ENCODE measurements around the gene PPP1CA. TPM values are rescaled to one million over a fixed set of nuclear protein-coding genes. Genes with fewer than 3 reads are reported as not detected.

Gene PPP1CA
- total and polyA plus RNA-seq, 2 donors, result 141 to 207 TPM

DNA sequence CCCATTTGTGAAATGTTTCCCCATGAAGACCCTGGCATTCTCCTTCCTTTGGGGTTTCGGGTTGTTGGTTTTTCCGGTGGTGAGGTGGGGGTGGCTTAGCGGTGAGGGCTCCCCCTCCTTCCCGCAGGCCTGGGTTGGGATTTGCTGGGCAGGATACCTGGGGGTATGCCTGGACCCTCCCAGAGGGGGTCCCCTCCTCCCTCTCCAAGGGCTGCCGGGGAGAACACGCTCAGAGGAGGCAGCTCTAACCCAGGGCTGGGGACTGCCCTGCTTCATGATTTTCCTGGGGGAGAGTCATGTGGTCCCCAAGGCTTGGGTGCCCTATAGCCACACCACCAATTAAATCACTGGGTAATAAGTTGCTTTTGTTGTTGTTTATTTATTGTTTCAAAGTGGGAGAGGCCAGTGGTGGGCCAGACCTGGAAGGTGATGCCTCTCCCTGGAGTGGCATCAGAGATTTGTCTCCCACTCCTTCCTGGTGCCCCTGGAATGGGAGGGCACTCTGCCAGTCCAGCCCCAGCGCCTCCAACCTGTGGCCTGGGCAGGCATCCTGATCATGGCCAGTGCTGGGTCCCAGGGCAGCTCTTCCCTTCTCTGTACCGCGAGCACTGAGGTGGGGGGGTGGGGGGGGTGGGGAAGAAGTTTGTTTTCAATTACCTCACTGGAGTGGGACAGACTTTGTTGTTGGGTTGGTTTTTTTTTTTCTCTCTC, 26.9 kb downstream of the PPP1CA start:
- H3K27ac ChIP-seq (ENCODE audit: low read depth in 1 of 2, low read length in 1 of 2), result no peak overlapping the region
- no peaks in the 10 kb centered on the region for H3K36me3 ChIP-seq (ENCODE audit: control insufficient read depth in 2 of 2, insufficient read depth in 2 of 2, low read length in 1 of 2)
- 25% methylated on average over 9 of the region's 9 CpGs for WGBS
- peaks cover 0 to 17% of the 10 kb centered on the region in 2 donors for H3K9me3 ChIP-seq (ENCODE audit: control insufficient read depth in 2 of 2, insufficient read depth in 1 of 2, low read length in 1 of 2)
- H3K4me3 ChIP-seq (ENCODE audit: low read length in 2 of 2), result no peak overlapping the region
- H3K27me3 ChIP-seq (ENCODE audit: control insufficient read depth in 2 of 2, insufficient read depth in 1 of 2, low read length in 1 of 2), result peaks cover 56 to 92% of the 10 kb centered on the region in 2 donors
- no peak for DNase-seq (ENCODE audit: low read depth in 6 of 9, low spot score in 9 of 9)
- H3K4me1 ChIP-seq (ENCODE audit: control insufficient read depth in 2 of 2, insufficient read depth in 2 of 2, low read length in 2 of 2), result peaks cover 15 to 52% of the 10 kb centered on the region in 2 donors

DNA sequence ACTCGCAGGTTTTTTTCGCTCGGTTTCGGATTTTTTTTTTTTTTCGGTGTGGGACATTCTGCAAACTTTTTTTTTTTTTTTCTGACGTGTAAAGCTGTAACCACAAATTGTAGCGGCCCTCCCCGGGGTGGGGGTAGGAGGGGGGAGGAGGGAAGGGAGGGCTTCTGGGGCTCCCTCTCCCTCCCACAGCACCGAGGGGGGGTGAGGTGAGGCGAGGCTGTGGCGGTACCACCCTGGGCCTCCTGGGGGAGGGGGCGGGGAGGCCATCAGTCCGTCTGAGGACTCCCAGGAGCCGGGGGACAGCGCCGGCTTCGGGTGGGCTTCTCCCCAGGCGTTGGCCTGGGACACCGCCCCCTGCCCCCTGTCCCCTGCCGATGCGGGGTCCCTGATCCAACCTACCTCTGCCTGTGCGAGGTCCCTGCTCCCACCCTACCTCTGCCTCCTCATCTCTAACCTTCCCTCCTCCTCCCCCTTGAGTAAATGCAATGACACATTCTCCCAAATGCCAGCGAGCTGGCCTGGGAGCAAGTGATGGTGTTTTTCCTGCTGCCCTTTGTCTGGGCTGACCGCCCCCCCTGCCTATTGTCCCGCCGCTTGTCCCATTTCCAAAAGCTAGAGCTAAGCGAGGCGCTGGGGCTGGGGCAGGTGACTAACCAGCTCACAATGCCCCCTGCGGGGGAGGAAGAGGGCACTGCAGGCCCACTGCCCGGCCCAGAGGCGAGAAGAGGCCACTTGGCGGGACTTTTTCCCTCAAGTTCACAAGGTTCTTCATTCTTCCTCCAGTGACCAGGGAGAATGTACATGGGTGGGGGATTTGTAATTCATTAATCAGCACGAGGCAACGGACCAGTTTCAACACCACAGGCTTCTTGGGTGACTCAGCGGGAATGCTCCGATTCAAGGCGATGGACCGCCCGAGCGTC, 27.7 kb downstream of the PPP1CA start:
- WGBS, result 4% methylated on average over 40 of the region's 40 CpGs

DNA sequence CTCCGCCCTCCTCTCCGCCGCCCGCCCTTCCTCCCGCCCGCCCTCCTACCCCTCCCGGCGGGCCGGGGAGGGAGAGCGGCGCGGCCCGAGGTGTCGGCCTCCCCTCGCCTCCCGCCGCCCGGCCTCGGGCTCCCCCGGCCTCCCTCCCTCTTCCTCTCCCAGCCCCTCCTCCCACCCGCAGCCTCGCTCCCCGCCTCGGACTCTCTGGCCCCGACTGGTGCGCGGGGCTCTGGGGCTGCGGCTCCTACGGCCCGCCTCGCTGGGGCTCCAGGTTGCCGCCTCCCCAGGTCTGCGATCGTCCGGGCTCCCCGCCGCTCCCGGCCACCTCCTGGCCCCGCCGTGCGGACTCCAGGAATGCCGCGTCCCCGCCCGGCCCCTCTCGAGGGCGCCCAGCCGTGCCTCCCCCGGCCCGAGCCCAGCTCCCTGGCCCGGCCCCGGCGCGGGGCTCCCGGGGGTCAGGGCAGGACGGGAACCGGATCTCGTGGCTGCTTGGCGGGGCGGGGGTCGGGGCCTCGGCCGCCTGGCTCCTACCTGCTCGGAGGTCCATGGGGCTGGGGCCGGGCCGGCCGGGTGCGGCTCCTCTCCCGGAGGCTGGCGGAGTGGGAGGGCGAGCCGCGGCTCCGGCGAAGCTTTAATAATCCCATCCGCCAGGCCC, 28.5 kb downstream of the PPP1CA start, which contains the start of gene CLCF1:
CLCF1 (minus strand) TSS at position 606 of the 655 bp plus-strand sequence; CDS start at position 547, 59 bp downstream.
- Histone ChIP-seq H3K9me3 (ENCODE audit: control insufficient read depth in 2 of 2, insufficient read depth in 1 of 2, low read length in 1 of 2) (peaks cover 0 to 17% of the 10 kb centered on the region in 2 donors), H3K27ac (ENCODE audit: low read depth in 1 of 2, low read length in 1 of 2) (peak within 1 kb of the TSS in 1 of 2 donors; percentile 65), H3K36me3 (ENCODE audit: control insufficient read depth in 2 of 2, insufficient read depth in 2 of 2, low read length in 1 of 2) (no peaks in the 10 kb centered on the region), H3K4me3 (ENCODE audit: low read length in 2 of 2) (peak within 1 kb of the TSS in 1 of 2 donors; percentile 49), H3K4me1 (ENCODE audit: control insufficient read depth in 2 of 2, insufficient read depth in 2 of 2, low read length in 2 of 2) (peaks cover 15 to 61% of the 10 kb centered on the region in 2 donors), H3K27me3 (ENCODE audit: control insufficient read depth in 2 of 2, insufficient read depth in 1 of 2, low read length in 1 of 2) (peaks cover 56 to 97% of the 10 kb centered on the region in 2 donors)
- no peak for DNase-seq (ENCODE audit: low read depth in 6 of 9, low spot score in 9 of 9)
- WGBS, result 1% methylated on average over 63 of the region's 76 CpGs

More for the DNA sequence above, 27.7 kb downstream of the PPP1CA start:
- Histone ChIP-seq H3K36me3 (ENCODE audit: control insufficient read depth in 2 of 2, insufficient read depth in 2 of 2, low read length in 1 of 2) (no peaks in the 10 kb centered on the region), H3K27ac (ENCODE audit: low read depth in 1 of 2, low read length in 1 of 2) (no peak overlapping the region), H3K9me3 (ENCODE audit: control insufficient read depth in 2 of 2, insufficient read depth in 1 of 2, low read length in 1 of 2) (peaks cover 0 to 17% of the 10 kb centered on the region in 2 donors), H3K4me3 (ENCODE audit: low read length in 2 of 2) (peak overlapping the region in 1 of 2 donors; percentile 49), H3K4me1 (ENCODE audit: control insufficient read depth in 2 of 2, insufficient read depth in 2 of 2, low read length in 2 of 2) (peaks cover 15 to 57% of the 10 kb centered on the region in 2 donors), H3K27me3 (ENCODE audit: control insufficient read depth in 2 of 2, insufficient read depth in 1 of 2, low read length in 1 of 2) (peaks cover 58 to 94% of the 10 kb centered on the region in 2 donors)
- DNase-seq (ENCODE audit: low read depth in 6 of 9, low spot score in 9 of 9), result peak in 1 of 9 donors; percentile 57

DNA sequence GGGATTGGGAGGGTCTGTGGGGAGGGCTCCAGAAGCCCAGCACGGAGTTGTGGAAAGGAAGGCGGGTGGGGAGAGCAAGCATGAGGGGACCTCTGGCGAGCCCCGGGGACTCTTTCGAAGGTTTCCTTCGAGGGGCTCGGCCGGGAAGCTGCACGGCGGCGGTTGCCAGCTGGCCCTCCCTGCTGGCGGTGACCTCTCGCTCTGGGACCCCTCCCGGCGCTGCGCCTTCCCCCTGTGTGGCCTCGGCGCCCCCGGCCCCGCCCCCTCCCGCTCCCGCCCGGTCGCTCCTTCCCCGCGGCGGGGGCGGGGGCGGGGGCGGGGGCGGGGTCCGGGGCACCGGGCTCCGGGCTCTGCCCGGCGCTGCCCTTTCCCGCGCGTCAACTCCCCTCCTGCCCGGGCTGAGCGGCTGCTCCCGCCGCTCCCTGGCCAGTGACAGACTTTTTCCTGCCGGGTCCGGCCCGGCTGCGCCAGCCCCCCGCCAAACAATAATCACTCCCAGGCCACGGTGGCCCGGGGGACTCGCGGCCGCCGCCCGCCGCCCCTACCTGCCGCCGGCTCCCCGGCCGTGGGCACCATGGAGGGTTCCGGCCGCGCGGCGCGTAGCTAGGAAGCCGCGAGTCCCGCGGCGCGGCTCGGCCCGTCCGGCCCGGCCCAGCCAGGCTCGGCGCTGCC, 29.2 kb downstream of the PPP1CA start:
- DNase-seq (ENCODE audit: low read depth in 6 of 9, low spot score in 9 of 9), result no peak
- H3K27ac ChIP-seq (ENCODE audit: low read depth in 1 of 2, low read length in 1 of 2), result peak overlapping the region in 1 of 2 donors; percentile 31
- H3K36me3 ChIP-seq (ENCODE audit: control insufficient read depth in 2 of 2, insufficient read depth in 2 of 2, low read length in 1 of 2), result no peaks in the 10 kb centered on the region
- peak overlapping the region in 1 of 2 donors; percentile 49 for H3K4me3 ChIP-seq (ENCODE audit: low read length in 2 of 2)
- WGBS, result 2% methylated on average over 78 of the region's 78 CpGs
- peaks cover 54 to 96% of the 10 kb centered on the region in 2 donors for H3K27me3 ChIP-seq (ENCODE audit: control insufficient read depth in 2 of 2, insufficient read depth in 1 of 2, low read length in 1 of 2)
- H3K9me3 ChIP-seq (ENCODE audit: control insufficient read depth in 2 of 2, insufficient read depth in 1 of 2, low read length in 1 of 2), result peaks cover 0 to 17% of the 10 kb centered on the region in 2 donors
- peaks cover 15 to 61% of the 10 kb centered on the region in 2 donors for H3K4me1 ChIP-seq (ENCODE audit: control insufficient read depth in 2 of 2, insufficient read depth in 2 of 2, low read length in 2 of 2)

DNA sequence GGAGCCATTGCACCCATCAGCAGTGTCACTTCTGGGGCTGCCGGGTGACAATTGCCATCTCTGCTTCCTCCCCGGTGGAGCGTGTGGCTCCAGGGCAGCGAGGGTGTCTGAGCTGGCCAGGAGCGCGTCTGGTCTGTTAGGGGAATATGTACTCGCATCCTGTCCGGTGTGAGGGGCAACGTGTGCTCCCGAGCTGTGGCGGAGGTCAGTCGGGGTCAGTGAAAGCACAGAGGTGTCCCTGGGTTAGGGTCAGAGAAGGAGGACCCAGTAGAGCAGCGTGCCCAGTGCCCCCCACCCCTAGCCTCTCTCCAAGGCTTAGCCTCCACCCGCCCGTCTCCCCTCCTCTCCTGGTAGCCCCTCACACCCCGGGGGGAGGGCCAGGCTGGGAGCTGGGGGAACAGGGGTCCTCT, 29.7 kb downstream of the PPP1CA start:
- H3K4me1 ChIP-seq (ENCODE audit: control insufficient read depth in 2 of 2, insufficient read depth in 2 of 2, low read length in 2 of 2), result peaks cover 15 to 63% of the 10 kb centered on the region in 2 donors
- H3K27me3 ChIP-seq (ENCODE audit: control insufficient read depth in 2 of 2, insufficient read depth in 1 of 2, low read length in 1 of 2), result peaks cover 54 to 94% of the 10 kb centered on the region in 2 donors
- no peak overlapping the region for H3K27ac ChIP-seq (ENCODE audit: low read depth in 1 of 2, low read length in 1 of 2)
- 45% methylated on average over 16 of the region's 16 CpGs for WGBS
- H3K36me3 ChIP-seq (ENCODE audit: control insufficient read depth in 2 of 2, insufficient read depth in 2 of 2, low read length in 1 of 2), result no peaks in the 10 kb centered on the region
- no peak overlapping the region for H3K4me3 ChIP-seq (ENCODE audit: low read length in 2 of 2)
- H3K9me3 ChIP-seq (ENCODE audit: control insufficient read depth in 2 of 2, insufficient read depth in 1 of 2, low read length in 1 of 2), result peaks cover 0 to 17% of the 10 kb centered on the region in 2 donors
- DNase-seq (ENCODE audit: low read depth in 6 of 9, low spot score in 9 of 9), result no peak

DNA sequence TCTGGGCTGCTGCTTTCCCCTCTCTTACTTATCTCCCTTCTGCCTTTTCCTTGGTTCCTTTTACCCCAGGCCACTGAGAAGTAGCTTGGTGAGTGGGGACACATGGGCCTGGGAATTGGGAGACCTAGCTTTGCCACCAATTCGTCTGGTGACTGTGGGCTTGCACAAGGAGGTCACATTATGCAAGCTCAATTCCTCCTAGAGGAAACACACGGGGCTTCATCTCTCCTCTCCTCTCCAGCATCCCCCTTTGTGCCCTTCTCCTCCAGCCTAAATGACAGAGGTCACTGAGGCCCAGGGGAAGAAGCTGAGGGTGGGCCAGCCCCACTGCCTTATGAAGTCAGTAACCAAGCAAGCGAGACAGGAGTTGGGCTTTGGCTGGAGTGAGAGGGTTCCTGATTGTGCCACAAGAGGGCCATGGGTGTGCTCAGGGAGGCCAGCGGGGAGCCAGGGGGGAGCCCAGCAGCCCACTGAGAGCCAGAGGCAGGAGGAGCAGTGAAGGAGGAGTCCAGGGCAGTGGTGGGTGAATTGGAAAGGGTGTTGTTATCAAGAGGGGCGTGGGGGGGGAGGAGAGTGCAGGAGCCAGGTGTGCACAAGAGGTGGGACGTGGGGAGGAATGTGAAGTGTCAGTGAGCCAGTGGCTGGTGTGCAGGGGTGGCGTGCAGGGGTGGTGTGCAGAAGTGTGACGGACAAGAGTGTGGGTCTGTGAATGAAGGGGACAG, 30.3 kb downstream of the PPP1CA start:
- Histone ChIP-seq H3K9me3 (ENCODE audit: control insufficient read depth in 2 of 2, insufficient read depth in 1 of 2, low read length in 1 of 2) (peaks cover 0 to 15% of the 10 kb centered on the region in 2 donors), H3K4me3 (ENCODE audit: low read length in 2 of 2) (no peak overlapping the region), H3K36me3 (ENCODE audit: control insufficient read depth in 2 of 2, insufficient read depth in 2 of 2, low read length in 1 of 2) (no peaks in the 10 kb centered on the region), H3K27ac (ENCODE audit: low read depth in 1 of 2, low read length in 1 of 2) (no peak overlapping the region), H3K4me1 (ENCODE audit: control insufficient read depth in 2 of 2, insufficient read depth in 2 of 2, low read length in 2 of 2) (peaks cover 15 to 64% of the 10 kb centered on the region in 2 donors), H3K27me3 (ENCODE audit: control insufficient read depth in 2 of 2, insufficient read depth in 1 of 2, low read length in 1 of 2) (peaks cover 50 to 92% of the 10 kb centered on the region in 2 donors)
- WGBS, result 73% methylated on average over 8 of the region's 8 CpGs
- DNase-seq (ENCODE audit: low read depth in 6 of 9, low spot score in 9 of 9), result no peak

DNA sequence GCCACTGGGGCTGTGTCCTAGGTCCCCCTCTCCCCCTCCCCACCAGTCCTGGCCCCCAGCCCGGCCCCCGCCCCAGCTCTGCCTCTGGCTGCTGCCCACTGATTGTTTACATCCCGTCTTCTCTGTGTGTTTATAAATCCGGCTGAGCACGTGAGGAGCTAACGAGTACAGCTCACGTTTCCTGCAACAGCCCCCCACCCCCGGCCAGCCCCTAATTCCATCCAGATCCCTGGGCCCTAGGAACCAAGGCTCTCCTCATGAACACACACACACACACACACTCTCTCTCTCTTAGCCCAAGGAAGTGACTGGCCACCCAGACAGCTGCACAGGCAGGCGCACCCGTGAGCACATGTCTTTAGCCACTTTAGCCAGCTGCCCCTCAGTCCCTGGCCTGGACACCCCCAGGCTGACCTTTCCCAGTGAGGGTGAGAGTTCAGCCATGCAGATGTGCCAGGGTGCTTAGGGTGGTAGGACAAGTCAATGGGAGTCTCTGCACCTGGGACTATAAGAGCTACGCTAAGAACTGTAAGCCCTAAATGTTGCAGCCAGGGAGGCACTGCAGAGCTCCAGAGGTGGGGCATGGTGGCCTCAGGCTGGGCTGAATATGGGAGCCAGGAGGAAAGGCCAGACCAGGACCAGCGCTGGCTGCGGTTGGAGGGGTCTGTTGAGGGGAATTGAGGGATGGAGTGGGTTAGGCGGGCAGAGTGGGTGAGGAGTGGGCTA, 31.1 kb downstream of the PPP1CA start:
- Histone ChIP-seq H3K4me1 (ENCODE audit: control insufficient read depth in 2 of 2, insufficient read depth in 2 of 2, low read length in 2 of 2) (peaks cover 15 to 58% of the 10 kb centered on the region in 2 donors), H3K27me3 (ENCODE audit: control insufficient read depth in 2 of 2, insufficient read depth in 1 of 2, low read length in 1 of 2) (peaks cover 41 to 86% of the 10 kb centered on the region in 2 donors), H3K9me3 (ENCODE audit: control insufficient read depth in 2 of 2, insufficient read depth in 1 of 2, low read length in 1 of 2) (peaks cover 0 to 13% of the 10 kb centered on the region in 2 donors), H3K4me3 (ENCODE audit: low read length in 2 of 2) (no peak overlapping the region), H3K27ac (ENCODE audit: low read depth in 1 of 2, low read length in 1 of 2) (no peak overlapping the region), H3K36me3 (ENCODE audit: control insufficient read depth in 2 of 2, insufficient read depth in 2 of 2, low read length in 1 of 2) (no peaks in the 10 kb centered on the region)
- 56% methylated on average over 14 of the region's 14 CpGs for whole genome bisulfite sequencing
- DNase-seq (ENCODE audit: low read depth in 6 of 9, low spot score in 9 of 9), result no peak

All from thymus (tissue), 11 donors.